Stimulated activated naive CD8-positive, alpha-beta T cell treated with anti-CD3 and anti-CD28 coated beads, Interleukin-15, Interleukin-2, amounts not matched to agents 100 U/mL and 50 U/mL, for 24 hours (primary cell): ENCODE data around the gene SLC26A5.

ENCODE experiments used
- ATAC-seq: fragments of 150-1000 bp; cut with Tn5 transposase; one replicate; pipeline ENCODE4 v1.10.0; 2021
- DNase-seq: peaks from one replicate; pipeline ENCODE4 v3.0.0; 2021

Gene SLC26A5

DNA sequence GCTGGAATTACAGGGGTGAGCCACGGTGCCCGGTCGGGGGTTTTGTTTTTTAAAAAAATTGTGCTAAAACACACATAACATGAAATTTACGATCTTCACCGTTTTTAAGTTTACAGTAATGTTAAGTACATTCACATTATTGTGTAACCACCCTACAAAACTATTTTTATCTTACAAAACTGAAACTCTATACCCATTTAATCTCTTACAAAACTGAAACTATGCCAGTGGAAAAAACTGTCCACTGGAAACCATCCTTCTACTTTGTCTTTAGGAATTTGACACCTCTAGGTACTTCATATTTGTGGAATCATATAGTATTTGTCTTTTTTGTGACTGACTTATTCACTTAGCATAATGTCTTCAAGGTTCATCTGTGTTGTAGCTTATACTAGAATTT lies 99.6 kb downstream of the SLC26A5 start:
- no peak for ATAC-seq
- DNase-seq = no peak

DNA sequence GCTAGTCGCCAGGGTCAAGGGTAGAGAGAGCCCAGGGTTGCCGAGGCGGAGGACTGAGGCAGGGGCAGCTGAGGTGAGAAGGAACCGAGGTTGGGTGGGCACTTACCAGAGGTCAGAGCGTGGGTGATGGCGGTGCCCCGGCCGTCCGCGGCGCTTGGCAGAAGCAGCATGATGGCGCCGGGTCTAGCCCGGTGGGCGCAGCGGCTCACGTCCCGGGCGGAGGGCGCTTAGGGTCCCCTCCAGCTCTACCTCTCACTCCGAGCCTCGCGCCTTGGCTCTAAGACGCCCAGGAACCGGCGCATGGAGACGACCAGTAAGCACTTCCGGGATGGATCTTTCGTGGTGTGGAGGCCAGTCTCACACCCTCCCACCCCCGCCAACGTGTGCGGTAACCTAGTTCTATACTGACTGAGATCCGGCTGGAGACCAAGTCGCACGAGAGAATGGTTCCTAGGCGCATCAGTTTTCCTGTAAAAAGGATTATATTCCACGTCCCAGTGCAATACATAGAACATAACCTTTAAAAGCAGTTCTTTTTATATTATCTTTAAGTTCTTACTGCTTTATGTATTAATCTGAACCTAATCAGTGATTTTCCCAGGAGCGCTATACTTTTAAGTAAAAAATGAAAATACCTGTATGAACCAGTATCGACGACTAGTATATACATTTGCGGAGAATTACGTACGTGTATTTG lies 101.4 kb downstream of the SLC26A5 start, which contains the start of gene DNAJC2:
Gene DNAJC2 (minus strand): TSS at position 315 of the 697 bp plus-strand sequence. CDS start 145 bp downstream, at position 170.
- peak; percentile 91 for ATAC-seq
- DNase-seq = peak; percentile 83

DNA sequence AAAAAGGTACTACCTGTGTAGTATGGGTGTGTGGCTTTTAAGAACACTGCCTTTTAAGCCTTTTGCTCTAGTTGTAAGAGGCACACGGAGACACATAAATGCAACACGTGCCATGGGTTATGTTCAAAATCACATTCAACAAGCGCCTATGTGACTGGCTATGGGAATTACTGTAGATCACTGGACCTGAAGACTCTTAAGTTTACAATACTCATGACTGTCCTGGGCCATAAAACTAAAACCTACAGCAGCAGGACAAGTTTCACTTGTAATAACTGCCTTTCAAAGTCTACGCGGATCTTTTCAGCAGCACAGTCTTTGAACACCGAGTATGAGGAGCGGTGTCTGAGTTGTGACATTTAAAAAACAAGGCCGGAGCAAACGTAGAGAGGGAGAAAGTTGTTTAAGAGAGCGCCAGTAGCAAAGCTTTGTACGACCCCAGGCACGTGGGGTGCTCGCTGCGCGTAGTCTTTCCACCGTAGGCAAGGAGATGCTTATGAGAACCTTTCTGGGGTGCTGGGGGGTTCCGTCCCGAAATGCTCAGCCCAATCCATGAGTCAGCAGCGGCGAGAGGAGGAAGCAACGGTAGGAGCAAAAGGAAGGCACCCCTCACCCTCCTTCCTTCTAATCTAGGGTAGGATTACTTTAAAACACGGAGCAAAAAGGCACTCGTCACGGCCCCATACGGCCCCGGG lies 102.1 kb downstream of the SLC26A5 start:
- ATAC-seq (peak; percentile 21), DNase-seq (peak; percentile 39)

DNA sequence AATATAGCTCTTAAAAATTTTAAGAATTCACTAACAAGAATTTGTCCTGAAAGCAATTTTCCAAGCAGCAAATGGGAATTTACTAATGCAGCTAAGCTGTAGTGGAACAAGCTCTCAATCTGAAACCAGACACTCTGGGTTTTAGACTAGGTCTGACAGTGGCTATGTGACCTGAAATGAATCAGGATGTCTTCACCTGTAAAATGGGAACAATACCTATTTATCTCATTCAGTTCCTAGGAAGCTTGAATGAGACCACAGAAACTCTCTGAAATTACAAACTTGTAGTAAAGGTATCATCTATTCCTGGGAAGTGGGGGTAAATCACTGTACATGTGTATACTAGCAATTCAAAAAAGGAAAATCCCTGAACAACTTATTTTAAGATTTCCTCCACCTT lies 102.7 kb downstream of the SLC26A5 start:
- no peak for DNase-seq
- ATAC-seq = no peak

DNA sequence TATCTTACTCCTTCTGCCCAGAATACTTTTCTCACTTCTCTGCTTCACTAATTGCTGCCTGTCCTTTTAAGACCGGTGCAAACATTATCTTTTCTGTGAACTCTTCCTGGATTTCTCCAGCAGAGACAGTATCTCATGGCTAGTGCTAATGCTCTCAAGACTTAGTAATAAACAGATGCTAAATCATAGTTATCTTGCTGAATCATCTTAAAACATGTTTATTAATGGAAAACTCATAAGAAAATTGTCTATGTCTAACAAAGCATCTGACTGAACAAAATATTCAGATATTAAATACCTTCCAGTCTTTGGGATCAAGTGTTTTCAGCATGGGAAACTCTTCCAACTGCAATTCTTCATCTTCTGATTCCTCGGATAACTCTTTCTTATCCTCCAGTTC lies 104.5 kb downstream of the SLC26A5 start:
- ATAC-seq = no peak
- DNase-seq = no peak

DNA sequence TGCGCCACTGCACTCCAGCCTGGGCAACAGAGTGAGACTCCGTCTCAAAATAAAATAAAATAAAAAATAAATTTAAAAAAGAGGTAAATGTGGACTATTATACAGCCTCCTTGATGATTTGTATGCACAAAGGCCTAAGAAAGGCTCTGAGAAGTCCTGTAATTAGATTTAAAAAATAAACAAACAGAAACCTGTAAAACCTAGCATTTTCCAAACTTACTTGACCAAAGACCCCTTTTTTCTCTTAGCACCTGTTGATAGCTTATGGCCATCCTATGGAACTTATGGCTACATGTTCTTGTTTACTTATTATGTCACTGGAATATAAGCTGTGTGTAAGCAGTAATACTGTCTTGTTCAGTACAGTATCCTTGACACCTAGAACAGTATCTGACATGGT lies 107.1 kb downstream of the SLC26A5 start:
- DNase-seq (no peak), ATAC-seq (no peak)

DNA sequence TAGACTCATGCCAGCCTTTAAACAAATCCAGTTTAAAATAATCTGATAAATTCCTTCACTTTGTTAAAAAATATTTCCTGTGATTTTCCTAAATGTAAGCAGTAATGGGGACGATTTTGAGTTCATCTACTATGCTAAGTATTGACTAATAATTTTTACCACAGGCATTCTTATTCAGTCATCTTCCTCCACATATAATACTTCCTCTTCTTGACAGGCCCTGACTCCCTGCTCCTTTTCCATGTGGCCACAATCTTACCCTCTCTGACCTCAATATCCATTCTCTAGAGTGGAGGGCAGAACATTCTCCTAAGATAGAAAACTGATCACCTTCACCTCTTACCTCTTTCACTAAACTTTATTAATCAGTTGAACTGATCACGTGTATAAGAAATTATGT lies 109.2 kb downstream of the SLC26A5 start:
- DNase-seq (no peak), ATAC-seq (no peak)

DNA sequence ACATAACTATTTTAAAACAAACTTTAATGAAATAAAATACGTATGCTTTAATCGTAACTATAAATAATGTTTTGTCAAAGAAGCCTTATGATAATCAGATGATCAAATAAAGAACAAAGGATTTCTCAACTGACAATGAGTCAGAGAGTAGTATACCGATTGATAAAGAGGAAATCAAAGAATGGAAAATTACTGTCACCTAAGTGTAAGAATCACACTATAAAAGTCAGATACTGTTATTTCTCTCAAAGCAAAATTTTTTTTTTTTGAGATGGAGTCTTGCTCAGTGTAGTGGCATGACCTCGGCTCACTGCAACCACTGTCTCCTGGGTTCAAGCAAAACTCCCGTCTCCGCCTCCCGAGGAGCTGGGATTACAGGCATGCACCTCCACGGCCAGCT lies 120.3 kb downstream of the SLC26A5 start:
- DNase-seq (no peak), ATAC-seq (peak; percentile 98)
